ENCODE data around the gene KRTAP10-7.
"Not testable (repeated sequence)": the region's sequence is repeated elsewhere in the genome, so short reads cannot be mapped to it uniquely, and the experiment has no call there.

The KRTAP10-7 gene

GRCh38 chr21:44571844-44572782 lies 28.3 kb upstream of the KRTAP10-7 start:
- no peak for DNase-seq

DNA sequence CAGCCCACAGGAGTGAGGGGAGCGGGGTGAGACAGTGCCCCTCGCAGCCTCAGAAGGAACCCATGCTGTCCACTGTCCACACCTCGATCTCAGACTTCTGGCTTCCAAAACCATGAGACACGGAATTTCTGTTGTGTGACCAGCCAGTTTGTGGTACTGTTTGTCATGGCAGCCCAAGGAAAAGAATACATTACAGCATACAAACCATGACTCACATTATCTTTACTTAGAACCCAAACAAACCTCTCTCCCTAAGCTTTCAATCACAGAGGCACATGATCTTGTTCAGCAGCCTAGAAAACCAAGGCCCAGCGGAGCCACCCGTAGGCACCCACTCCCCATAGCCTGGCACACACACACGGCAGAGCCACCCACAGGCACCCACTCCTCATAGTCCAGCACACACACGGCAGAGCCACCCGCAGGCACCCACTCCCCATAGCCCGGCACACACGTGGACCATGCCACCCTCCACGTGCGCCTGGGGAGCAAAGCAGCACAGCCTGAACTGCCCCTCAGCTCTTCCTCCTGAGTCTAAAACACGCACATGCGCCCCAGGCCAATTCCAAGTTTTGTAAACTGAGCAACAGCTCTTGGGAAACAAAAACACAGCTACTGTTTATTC lies 27.3 kb upstream of the KRTAP10-7 start:
- no peak for DNase-seq

DNA sequence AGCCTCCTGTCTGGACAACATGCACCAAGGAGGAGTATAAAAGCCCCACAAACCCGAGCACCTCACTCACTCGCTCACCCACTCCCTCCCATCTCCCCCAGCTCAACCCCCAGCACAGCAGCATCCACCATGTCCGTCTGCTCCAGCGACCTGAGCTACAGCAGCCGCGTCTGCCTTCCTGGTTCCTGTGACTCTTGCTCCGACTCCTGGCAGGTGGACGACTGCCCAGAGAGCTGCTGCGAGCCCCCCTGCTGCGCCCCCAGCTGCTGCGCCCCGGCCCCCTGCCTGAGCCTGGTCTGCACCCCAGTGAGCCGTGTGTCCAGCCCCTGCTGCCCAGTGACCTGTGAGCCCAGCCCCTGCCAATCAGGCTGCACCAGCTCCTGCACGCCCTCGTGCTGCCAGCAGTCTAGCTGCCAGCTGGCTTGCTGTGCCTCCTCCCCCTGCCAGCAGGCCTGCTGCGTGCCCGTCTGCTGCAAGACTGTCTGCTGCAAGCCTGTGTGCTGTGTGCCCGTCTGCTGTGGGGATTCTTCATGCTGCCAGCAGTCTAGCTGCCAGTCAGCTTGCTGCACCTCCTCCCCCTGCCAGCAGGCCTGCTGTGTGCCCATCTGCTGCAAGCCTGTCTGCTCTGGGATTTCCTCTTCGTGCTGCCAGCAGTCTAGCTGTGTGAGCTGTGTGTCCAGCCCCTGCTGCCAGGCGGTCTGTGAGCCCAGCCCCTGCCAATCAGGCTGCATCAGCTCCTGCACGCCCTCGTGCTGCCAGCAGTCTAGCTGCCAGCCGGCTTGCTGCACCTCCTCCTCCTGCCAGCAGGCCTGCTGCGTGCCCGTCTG lies 26.6 kb upstream of the KRTAP10-7 start, which contains the start of gene KRTAP10-4:
KRTAP10-4 (plus strand) TSS at position 100 of the 827 bp plus-strand sequence; CDS start at position 130, 30 bp downstream.
- DNase-seq, result not testable (repeated sequence)

DNA sequence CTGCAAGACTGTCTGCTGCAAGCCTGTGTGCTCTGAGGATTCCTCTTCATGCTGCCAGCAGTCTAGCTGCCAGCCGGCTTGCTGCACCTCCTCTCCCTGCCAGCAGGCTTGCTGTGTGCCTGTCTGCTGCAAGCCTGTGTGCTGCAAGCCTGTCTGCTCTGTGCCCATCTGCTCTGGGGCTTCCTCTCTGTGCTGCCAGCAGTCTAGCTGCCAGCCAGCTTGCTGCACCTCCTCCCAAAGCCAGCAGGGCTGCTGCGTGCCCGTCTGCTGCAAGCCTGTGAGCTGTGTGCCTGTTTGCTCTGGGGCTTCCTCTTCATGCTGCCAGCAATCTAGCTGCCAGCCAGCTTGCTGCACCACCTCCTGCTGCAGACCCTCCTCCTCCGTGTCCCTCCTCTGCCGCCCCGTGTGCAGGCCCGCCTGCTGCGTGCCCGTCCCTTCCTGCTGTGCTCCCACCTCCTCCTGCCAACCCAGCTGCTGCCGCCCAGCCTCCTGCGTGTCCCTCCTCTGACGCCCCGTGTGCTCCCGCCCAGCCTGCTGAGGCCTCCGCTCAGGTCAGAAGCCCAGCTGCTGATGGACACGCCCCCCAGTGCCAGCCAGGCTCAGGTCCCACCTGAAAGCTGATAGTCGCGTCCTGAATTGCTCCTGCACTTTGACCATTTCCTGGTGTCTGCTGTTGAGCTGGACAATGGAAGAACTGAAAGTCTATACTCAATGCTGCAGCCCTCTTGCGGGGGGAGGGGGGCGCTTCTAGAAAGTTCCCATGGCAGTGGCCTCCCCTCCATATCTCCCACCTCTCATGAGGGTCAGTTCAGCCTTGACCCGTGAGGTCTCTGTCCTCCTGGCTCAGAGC lies 25.7 kb upstream of the KRTAP10-7 start:
- no peak for DNase-seq

GRCh38 chr21:44575307-44576024 lies 24.9 kb upstream of the KRTAP10-7 start:
- DNase-seq, result no peak

GRCh38 chr21:44576025-44576420 lies 24.4 kb upstream of the KRTAP10-7 start:
- no peak for DNase-seq

DNA sequence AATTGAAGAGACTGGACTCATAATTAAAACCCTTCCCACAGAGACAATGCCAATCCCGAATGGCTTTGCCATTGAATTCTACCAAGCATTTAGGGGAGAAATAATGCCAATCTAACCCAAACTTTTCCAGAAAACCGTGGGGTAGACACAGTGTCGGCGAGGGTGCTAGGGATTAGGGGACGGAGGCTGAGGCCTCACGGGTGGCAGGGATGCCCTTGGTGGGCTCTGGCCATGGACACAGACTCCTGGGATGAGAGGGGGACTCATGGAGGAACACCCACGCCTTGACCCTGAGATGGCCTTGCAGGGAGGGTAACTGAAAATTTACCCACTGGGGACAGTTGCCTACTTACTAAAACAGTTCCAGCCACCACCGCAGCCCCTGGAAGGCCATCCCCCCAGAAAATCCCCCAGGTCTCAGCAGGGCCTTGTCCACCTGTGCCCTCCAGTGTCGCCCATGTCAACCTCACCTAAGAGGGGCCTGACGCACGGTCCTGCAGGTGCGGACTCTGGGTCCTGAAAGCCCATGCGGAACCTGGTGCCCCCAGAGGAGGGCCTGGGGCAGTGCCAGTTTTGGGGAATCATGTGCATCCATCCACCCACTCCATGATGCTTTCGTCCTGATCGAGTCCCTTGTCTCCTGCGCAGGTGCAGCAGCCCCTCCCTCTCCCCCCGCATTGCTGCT lies 21.9 kb upstream of the KRTAP10-7 start:
- no peak for DNase-seq

DNA sequence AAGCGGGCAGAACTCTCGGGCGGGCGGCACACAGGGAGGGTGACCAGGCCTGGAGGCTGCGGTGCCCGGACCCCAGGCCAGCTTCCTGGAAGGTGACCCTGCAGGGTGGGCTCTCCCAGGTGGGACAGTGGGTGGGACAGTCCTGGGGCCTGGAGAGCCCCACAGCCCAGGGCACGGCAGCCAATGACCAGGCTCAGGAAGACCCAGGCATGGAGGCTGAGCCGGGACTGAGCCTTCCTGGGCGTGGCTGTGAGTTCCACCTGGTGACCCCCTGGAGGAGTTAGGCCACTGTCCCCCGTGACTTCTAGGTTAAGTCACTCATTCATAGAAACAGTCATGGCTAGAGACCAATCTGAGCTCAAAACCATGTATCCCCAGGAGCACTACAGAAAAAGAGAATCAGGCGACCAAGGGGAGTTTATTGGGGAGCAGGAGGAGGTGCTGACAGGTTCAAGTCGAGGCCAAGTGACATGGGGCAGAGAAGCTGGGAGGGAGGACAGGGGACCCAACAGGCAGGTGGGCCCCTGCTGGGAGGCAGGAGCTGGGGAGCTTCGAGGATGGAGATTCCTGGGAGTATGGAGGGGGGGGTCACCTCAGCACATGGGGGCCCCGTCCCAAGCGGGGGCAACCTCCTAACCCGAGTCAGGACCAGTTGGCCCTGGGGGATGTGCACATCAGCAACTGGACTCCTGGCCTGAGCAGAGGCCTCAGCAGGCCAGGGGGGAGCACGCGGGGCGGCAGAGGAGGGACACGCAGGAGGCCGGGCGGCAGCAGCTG lies 21.2 kb upstream of the KRTAP10-7 start:
- no peak for DNase-seq

DNA sequence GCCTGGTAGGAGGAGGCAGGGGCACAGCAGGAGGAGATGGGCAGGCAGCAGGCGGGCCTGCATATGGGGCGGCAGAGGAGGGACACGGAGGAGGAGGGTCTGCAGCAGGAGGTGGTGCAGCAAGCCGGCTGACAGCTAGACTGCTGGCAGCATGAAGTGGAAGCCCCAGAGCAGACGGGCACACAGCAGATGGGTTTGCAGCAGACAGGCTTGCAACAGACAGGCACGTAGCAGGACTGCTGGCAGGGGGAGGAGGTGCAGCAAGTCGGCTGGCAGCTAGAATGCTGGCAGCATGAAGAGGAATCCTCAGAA lies 20.6 kb upstream of the KRTAP10-7 start:
- DNase-seq, result no peak

- not testable (repeated sequence) for DNase-seq
These were observed 20.1 kb upstream of the KRTAP10-7 start, which contains the start of gene KRTAP10-5 for GRCh38 chr21:44580231-44580821. Gene KRTAP10-5 (minus strand): TSS chr21:44580604. CDS start chr21:44580578, 26 bp downstream.

DNA sequence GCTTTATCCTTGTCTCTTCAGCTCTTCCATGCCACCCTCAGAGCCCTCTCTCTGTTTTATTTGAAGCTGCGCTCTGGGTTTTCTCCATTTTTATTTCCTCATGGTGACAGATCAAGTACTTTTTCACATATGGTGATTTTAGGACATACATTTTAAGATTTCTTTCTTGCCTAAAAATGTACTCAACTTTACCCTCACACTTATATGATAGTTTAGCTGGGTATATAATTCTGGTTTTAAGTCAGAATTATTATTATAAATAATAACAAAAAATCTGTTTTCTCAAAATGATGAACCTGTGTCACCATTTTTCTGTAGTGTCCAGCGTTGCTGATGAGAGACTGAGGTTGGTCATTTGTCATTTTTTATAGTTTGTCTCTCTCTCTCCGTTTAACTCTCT lies 19.2 kb upstream of the KRTAP10-7 start:
- DNase-seq, result no peak

DNA sequence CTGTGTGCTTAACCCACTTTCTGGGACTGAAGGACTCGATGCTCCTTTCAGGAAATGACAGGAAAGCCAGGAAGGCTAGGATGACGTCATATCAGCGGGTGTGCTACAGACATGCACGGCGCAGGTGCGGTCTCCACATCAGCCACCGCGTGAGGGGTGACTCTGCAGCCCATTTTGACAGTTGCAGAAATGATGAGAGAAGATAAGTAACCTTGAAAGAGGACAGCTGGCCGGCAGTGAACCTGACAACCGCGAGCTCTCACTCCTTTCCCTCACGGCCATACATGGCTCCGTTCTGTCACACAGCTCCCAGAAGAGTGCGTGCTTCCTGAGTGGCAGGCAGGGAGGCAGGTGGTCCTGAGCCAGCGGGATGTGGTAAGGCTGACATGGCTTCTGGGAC lies 18.3 kb upstream of the KRTAP10-7 start:
- DNase-seq, result no peak

DNA sequence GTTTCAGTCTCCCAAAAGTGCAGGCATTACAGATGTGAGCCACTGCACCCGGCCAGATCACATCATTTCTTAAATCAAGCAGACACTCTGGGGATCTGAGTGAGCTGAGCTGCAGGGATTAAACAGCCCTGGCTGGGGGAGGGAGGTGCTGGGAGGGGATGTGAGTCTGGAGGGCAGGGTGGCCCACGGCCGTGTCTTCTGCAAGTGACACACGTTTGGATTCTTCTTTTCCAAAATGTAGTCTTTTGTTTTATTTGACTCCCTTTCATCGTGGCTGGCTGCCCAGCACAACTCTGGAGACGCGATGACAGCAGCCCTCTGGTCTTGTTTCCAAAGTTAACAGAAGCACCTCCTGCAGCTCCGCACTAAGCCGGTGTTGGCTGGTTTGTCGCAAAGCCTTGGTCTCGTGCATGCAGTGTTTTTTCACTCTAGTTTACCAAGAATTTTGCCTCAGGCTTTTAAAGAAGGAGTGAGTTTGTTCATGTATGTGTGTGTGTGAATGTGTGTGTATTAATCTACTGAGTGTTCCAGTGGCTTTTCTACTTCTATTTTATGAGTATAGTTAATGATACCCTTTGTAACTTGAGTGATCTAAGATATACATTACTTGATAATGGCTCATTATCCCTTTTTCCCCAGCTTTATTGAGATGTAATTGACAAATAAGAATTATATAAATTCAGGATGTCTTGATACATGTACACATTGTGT lies 17.2 kb upstream of the KRTAP10-7 start:
- DNase-seq, result no peak

DNA sequence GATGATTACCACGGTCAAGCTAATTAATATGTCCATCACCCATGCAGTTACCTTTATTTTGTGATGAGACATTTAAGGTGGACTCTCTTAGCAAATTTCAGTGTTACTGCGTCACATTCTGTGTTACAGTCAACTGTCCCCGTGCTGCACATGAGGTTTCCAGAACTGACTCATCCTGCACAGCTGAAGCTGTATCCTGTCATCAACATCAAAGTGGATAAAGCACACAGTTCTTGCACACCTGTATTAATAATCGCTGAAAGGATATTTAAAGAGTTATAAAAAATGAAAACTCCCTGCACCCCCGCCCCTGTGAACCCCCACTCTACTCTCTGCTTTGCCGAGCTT lies 16.6 kb upstream of the KRTAP10-7 start:
- DNase-seq, result no peak

GRCh38 chr21:44585892-44586291 lies 14.5 kb upstream of the KRTAP10-7 start:
- no peak for DNase-seq

DNA sequence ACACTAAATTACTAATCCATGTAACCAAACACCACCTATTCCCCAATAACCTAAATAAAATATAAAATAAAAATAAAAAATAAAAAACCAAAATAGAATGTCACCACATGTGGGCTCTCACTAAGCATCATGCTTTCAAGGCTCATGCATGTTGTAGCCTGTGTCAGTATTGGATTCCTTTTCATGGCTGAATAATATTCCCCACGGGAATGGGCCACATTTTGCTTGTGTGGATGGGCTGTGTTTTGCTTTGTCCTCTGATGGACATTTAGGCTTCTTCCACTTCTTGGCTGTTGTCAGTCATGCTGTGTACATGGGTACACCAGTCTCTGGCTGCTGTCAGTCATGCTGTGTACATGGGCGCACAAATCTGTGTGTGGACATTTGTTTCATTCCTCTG lies 11.3 kb upstream of the KRTAP10-7 start:
- no peak for DNase-seq

DNA sequence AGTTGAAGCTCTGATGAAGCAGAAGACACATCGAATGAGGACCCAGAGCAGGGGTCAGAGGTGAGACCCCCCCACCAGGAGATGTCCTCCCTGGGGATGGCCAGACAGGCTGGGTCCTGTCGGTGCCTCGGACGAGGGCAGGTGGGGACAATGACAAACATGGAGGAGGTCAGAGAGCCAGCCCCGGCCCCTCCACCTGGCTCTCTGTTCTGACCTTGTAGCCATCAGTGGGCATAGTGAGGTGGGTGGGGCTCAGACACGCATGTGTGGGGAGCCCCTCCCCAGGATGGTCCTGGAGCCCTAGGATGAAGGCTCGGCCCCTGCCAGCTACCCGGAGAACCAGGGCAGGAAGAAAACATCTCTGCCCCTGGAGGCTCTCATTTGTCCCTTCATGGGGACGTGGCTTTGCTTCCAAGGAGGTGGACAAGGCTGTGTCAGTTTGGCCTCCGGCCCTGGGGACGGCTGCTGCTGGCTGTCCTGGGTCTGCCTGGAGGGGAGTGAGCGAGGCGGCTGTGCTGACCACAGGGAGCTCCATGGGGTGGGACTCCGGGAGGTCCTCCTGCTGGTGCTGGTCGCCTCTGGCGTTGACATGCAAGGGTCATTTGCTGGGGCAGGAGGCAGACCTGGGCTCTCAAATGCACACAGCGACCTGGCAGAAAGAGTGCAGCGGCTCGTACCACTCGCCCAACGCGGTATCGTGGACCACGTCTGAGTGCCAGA lies 10.7 kb upstream of the KRTAP10-7 start:
- DNase-seq, result no peak

GRCh38 chr21:44590311-44590721 lies 10.1 kb upstream of the KRTAP10-7 start:
- DNase-seq, result no peak

Data from cortex of kidney (tissue), 1 donor.